GM23338 (cell line): ENCODE data around the gene MSRB1. TPM values are rescaled to one million over a fixed set of nuclear protein-coding genes. Genes with fewer than 3 reads are reported as not detected.

Source experiments
- ATAC-seq: fragments of 200-7000 bp; cut with Tn5 transposase; 3 replicates; pipeline ENCODE4 v1.9.1; 2020
- DNase-seq: peaks from one replicate; pipeline ENCODE4 v3.0.0-alpha.2; 2015; ENCODE audit warnings: low spot score
- H2AFZ ChIP-seq: fragments of 200-600 bp; sonication (generic); 2 replicates; pipeline ENCODE4 v1.8.0; 2016; ENCODE audit warnings: antibody characterized with exemption, mild to moderate bottlenecking, moderate library complexity
- H3F3A ChIP-seq: fragments of 200-600 bp; sonication (generic); replicated peaks from 2 replicates; pipeline ENCODE4 v1.8.0; 2017; ENCODE audit warnings: antibody characterized with exemption, mixed run types, low read depth
- H3K27ac ChIP-seq: fragments of 200-600 bp; sonication (generic); 2 replicates; pipeline ENCODE4 v1.6.1; 2016; ENCODE audit warnings: low read depth
- H3K27me3 ChIP-seq: fragments of 200-600 bp; sonication (generic); 2 replicates; pipeline ENCODE4 v1.8.0; 2016; ENCODE audit warnings: mild to moderate bottlenecking, mixed run types, moderate library complexity; ENCODE audit not compliant: insufficient read depth
- H3K36me3 ChIP-seq: fragments of 200-600 bp; sonication (generic); 2 replicates; pipeline ENCODE4 v1.8.0; 2016; ENCODE audit warnings: mild to moderate bottlenecking; ENCODE audit not compliant: insufficient read depth
- H3K4me1 ChIP-seq: fragments of 200-600 bp; sonication (generic); 2 replicates; pipeline ENCODE4 v1.8.0; 2016; ENCODE audit warnings: mild to moderate bottlenecking, moderate library complexity; ENCODE audit not compliant: insufficient read depth
- H3K4me2 ChIP-seq: fragments of 200-600 bp; sonication (generic); 2 replicates; pipeline ENCODE4 v1.7.1; 2017; ENCODE audit warnings: mixed run types
- H3K4me3 ChIP-seq: fragments of 200-600 bp; sonication (generic); 2 replicates; pipeline ENCODE4 v1.6.1; 2016; ENCODE audit warnings: mixed run types
- H3K79me2 ChIP-seq: fragments of 200-600 bp; sonication (generic); replicated peaks from 2 replicates; pipeline ENCODE4 v1.8.0; 2017; ENCODE audit warnings: mild to moderate bottlenecking; ENCODE audit not compliant: insufficient read depth
- H3K9me2 ChIP-seq: fragments of 200-600 bp; sonication (generic); 2 replicates; pipeline ENCODE4 v1.8.0; 2017; ENCODE audit not compliant: insufficient read depth
- H4K20me1 ChIP-seq: fragments of 200-600 bp; sonication (generic); replicated peaks from 2 replicates; pipeline ENCODE4 v1.8.0; 2017; ENCODE audit warnings: mild to moderate bottlenecking; ENCODE audit not compliant: insufficient read depth
- H3K27ac Mint-ChIP-seq: 2 replicates; pipeline ENCODE4 v1.8.0; 2020; ENCODE audit warnings: inconsistent platforms, mild to moderate bottlenecking, moderate library complexity, mixed read lengths
- H3K27me3 Mint-ChIP-seq: 3 replicates; pipeline ENCODE4 v1.8.0; 2022; ENCODE audit warnings: low read depth, mild to moderate bottlenecking, moderate library complexity, mixed read lengths, inconsistent platforms; ENCODE audit not compliant: insufficient read depth, poor library complexity
- H3K36me3 Mint-ChIP-seq: 3 replicates; pipeline ENCODE4 v1.8.0; 2021; ENCODE audit warnings: low read depth, mild to moderate bottlenecking, inconsistent platforms, moderate library complexity, mixed read lengths
- H3K4me1 Mint-ChIP-seq: 3 replicates; pipeline ENCODE4 v1.8.0; 2020; ENCODE audit warnings: mild to moderate bottlenecking, inconsistent platforms, mixed read lengths
- H3K4me3 Mint-ChIP-seq: 3 replicates; pipeline ENCODE4 v1.8.0; 2021; ENCODE audit warnings: moderate library complexity, mild to moderate bottlenecking, inconsistent platforms, mixed read lengths
- H3K9me3 Mint-ChIP-seq: 3 replicates; pipeline ENCODE4 v1.8.0; 2020; ENCODE audit warnings: moderate library complexity, mild to moderate bottlenecking, inconsistent platforms, mixed read lengths
- CREB1 ChIP-seq: fragments of 250-450 bp; sonication (Bioruptor Pico); IDR thresholded peaks from 2 replicates; pipeline ENCODE4 v1.5.0; 2020; ENCODE audit warnings: low read depth, mild to moderate bottlenecking, moderate library complexity
- CTCF ChIP-seq, 2 experiments: fragments of 200-600 bp in 1 of 2; sonication (generic) in 1 of 2; conservative IDR thresholded peaks; 2 replicates each; pipeline versions ENCODE4 v1.5.1 to v1.6.1; 2016 to 2017; ENCODE audit warnings: antibody characterized with exemption in 2 of 2, low read depth in 2 of 2, mild to moderate bottlenecking in 2 of 2, moderate library complexity in 1 of 2
- ETS1 ChIP-seq: IDR thresholded peaks from 2 replicates; pipeline ENCODE4 v1.6.1; 2016; ENCODE audit warnings: antibody characterized with exemption
- EZH2 ChIP-seq: fragments of 200-600 bp; sonication (generic); IDR thresholded peaks from one replicate; pipeline ENCODE4 v1.8.0; 2017; ENCODE audit warnings: antibody characterized with exemption, mild to moderate bottlenecking, low read depth; ENCODE audit not compliant: unreplicated experiment
- POLR2AphosphoS5 ChIP-seq: IDR thresholded peaks from 2 replicates; pipeline ENCODE4 v1.6.1; 2016; ENCODE audit warnings: antibody characterized with exemption, low read depth
- ZNF114 ChIP-seq: fragments of 250-450 bp; sonication (Bioruptor Pico); IDR thresholded peaks from 2 replicates; pipeline ENCODE4 v1.5.0; 2020; ENCODE audit warnings: mild to moderate bottlenecking, moderate library complexity
- ZNF331 ChIP-seq: fragments of 250-450 bp; sonication (Bioruptor Pico); IDR thresholded peaks from 2 replicates; pipeline ENCODE4 v1.5.0; 2020; ENCODE audit warnings: low read depth, mild to moderate bottlenecking, moderate library complexity
- polyA plus RNA-seq: library from polyadenylated mRNA; unstranded; fragments of >200 nt; fragmentation: Nextera tagmentation; extraction: Ambion mirVana; gene quantifications from 2 replicates; pipeline ENCODE4 v1.2.1, GENCODE V29; 2016
- total RNA-seq: library from RNA; depleted of rRNA; stranded (reverse); fragments of >200 nt; shearing (Covaris generic); gene quantifications from 2 replicates; pipeline ENCODE4 v1.2.3, GENCODE V29; 2014

Gene MSRB1
- total and polyA plus RNA-seq, 2 experiments from 2014 or later = 30.4 to 31.3 TPM

- peak; percentile 94 for ATAC-seq
- peak within 1 kb of the TSS; percentile 96 for H3K4me3 ChIP-seq
- Mint-ChIP-seq H3K9me3 (peaks cover 3% of the 10 kb centered on the region; the same call in 1 of the 3 replicates), H3K27ac (peak within 1 kb of the TSS; percentile 97), H3K27me3 (peaks cover 23% of the 10 kb centered on the region), H3K4me3 (peak within 1 kb of the TSS; percentile 99), H3K36me3 (peaks cover 16% of the 10 kb centered on the region), H3K4me1 (peaks cover 12% of the 10 kb centered on the region)
- H3F3A ChIP-seq = no peaks in the 10 kb centered on the region
- no peaks in the 10 kb centered on the region for H3K9me2 ChIP-seq
- peaks cover 21% of the 10 kb centered on the region for H3K79me2 ChIP-seq
- peak within 1 kb of the TSS; percentile 82; the same call in 1 of the 2 replicates for H3K27ac ChIP-seq
- peak within 1 kb of the TSS; percentile 80 for H2AFZ ChIP-seq
- H3K27me3 ChIP-seq = no peaks in the 10 kb centered on the region
- TF ChIP-seq ZNF114 (no peak), CTCF (conservative IDR thresholded peaks at IDR 0.05; ENCODE audit: low read depth in 2 of 2) (no peak), POLR2AphosphoS5 (peak; percentile 93), CREB1 (CRISPR knock-in tag) (peak; percentile 100), ETS1 (peak; percentile 99)
- H3K4me1 ChIP-seq = peaks cover 14% of the 10 kb centered on the region; the same call in 1 of the 2 replicates
- H4K20me1 ChIP-seq = no peaks in the 10 kb centered on the region; the same call in none of the 2 replicates
- peak within 1 kb of the TSS; percentile 81 for H3K4me2 ChIP-seq
- DNase-seq = peak; percentile 96
- H3K36me3 ChIP-seq = no peaks in the 10 kb centered on the region
Observed at GRCh38 chr16:1971796-1972489, 28.9 kb upstream of the MSRB1 start, which contains the start of gene TBL3. TBL3 (plus strand) TSS chr16:1972053; CDS start chr16:1972165, 112 bp downstream.

GRCh38 chr16:1968146-1968953 is 25.4 kb upstream of the MSRB1 start:
- no peak for ATAC-seq
- no peak overlapping the region; the same call in 2 of the 3 replicates for H3K4me3 Mint-ChIP-seq
- H3K27me3 Mint-ChIP-seq = peaks cover 33% of the 10 kb centered on the region

More at GRCh38 chr16:1968146-1968953, 25.4 kb upstream of the MSRB1 start:
- no peak overlapping the region for H3K27ac Mint-ChIP-seq
- H2AFZ ChIP-seq = no peak overlapping the region
- no peak overlapping the region for H3K4me2 ChIP-seq
- H4K20me1 ChIP-seq = peaks cover 10% of the 10 kb centered on the region
- peaks cover 43% of the 10 kb centered on the region for H3K79me2 ChIP-seq
- H3K9me2 ChIP-seq = no peaks in the 10 kb centered on the region
- DNase-seq = peak; percentile 23
- H3K27ac ChIP-seq = no peak overlapping the region
- peaks cover 9% of the 10 kb centered on the region; the same call in 2 of the 3 replicates for H3K9me3 Mint-ChIP-seq
- peaks cover 23% of the 10 kb centered on the region; the same call in 1 of the 2 replicates for H3K4me1 ChIP-seq
- H3K36me3 ChIP-seq = peaks cover 9% of the 10 kb centered on the region
- peaks cover 9% of the 10 kb centered on the region for H3F3A ChIP-seq
- no peaks in the 10 kb centered on the region for H3K27me3 ChIP-seq
- H3K4me3 ChIP-seq = no peak overlapping the region
- TF ChIP-seq ZNF331 = no peak
- TF ChIP-seq EZH2 = no peak
- H3K36me3 Mint-ChIP-seq = peaks cover 18% of the 10 kb centered on the region
- peaks cover 17% of the 10 kb centered on the region for H3K4me1 Mint-ChIP-seq
